SK-N-SH (cell line): ENCODE data around the gene IPO9.

Experiments used
- CTCF ChIP-seq: fragments of 200-600 bp; sonication (generic); IDR thresholded peaks from 2 replicates; pipeline ENCODE4 v1.6.1; 2017; ENCODE audit warnings: antibody characterized with exemption, mild to moderate bottlenecking, moderate library complexity
- ELF1 ChIP-seq: IDR thresholded peaks from 2 replicates; pipeline ENCODE4 v1.4.0; 2012
- EZH2phosphoT487 ChIP-seq: fragments of 200-600 bp; sonication (generic); IDR thresholded peaks from 2 replicates; pipeline ENCODE4 v1.6.1; 2017; ENCODE audit warnings: low read depth, mixed run types, mild to moderate bottlenecking, antibody characterized with exemption, moderate library complexity, borderline replicate concordance
- GABPA ChIP-seq: IDR thresholded peaks from 2 replicates; pipeline ENCODE4 v1.4.0; 2012; ENCODE audit warnings: low read depth, mild to moderate bottlenecking
- IRF3 ChIP-seq: fragments of 150-350 bp; IDR thresholded peaks from 2 replicates; pipeline ENCODE4 v1.6.1; 2016; ENCODE audit warnings: mild to moderate bottlenecking, low read depth, low read length
- JUND ChIP-seq: IDR thresholded peaks from 2 replicates; pipeline ENCODE4 v1.4.0; 2012
- MAX ChIP-seq: IDR thresholded peaks from 2 replicates; pipeline ENCODE4 v1.4.0; 2012; ENCODE audit warnings: low read depth
- NFIC ChIP-seq: IDR thresholded peaks from 2 replicates; pipeline ENCODE4 v1.4.0; 2012; ENCODE audit warnings: borderline replicate concordance
- RAD21 ChIP-seq: IDR thresholded peaks from 2 replicates; pipeline ENCODE4 v1.6.1; 2012; ENCODE audit warnings: mild to moderate bottlenecking, low read length
- REST ChIP-seq: IDR thresholded peaks from 2 replicates; pipeline ENCODE4 v1.6.1; 2012; ENCODE audit warnings: mild to moderate bottlenecking, low read depth, low read length, moderate library complexity
- RFX5 ChIP-seq: IDR thresholded peaks from 2 replicates; pipeline ENCODE4 v1.6.1; 2012; ENCODE audit warnings: mild to moderate bottlenecking, improper control_type of control experiment, low read length
- TCF12 ChIP-seq: IDR thresholded peaks from 2 replicates; pipeline ENCODE4 v1.4.0; 2012

- no peak for TF ChIP-seq CTCF
- no peak for TF ChIP-seq EZH2phosphoT487
- no peak for TF ChIP-seq REST
- TF ChIP-seq RFX5, result no peak
- no peak for TF ChIP-seq NFIC
- no peak for TF ChIP-seq RAD21
- no peak for TF ChIP-seq JUND
- no peak for TF ChIP-seq TCF12
- no peak for TF ChIP-seq MAX
- no peak for TF ChIP-seq IRF3
- TF ChIP-seq ELF1, result no peak
- TF ChIP-seq GABPA, result no peak
Measured at GRCh38 chr1:201808633-201808990, 20.3 kb upstream of the IPO9 start.
